Frontal cortex (tissue), 4 donors: ENCODE measurements around the gene GPANK1. TPM values are rescaled to one million over a fixed set of nuclear protein-coding genes. Genes with fewer than 3 reads are reported as not detected.

Experiments
- DNase-seq, 2 donors: peaks; one replicate each; pipeline ENCODE4 v3.0.0; 2012; ENCODE audit warnings: low spot score in 2 of 2
- FAIRE-seq: peaks from 2 replicates; lab custom pipeline; 2012; peaks lifted over from hg19 to GRCh38; lab: Jason Lieb, UNC
- total RNA-seq: library from RNA; depleted of rRNA; stranded (reverse); fragments of >200 nt; gene quantifications from one replicate; pipeline ENCODE4 v1.2.3, GENCODE V29; 2014
- donor health status: control.
- donor health status: control.
- donor health status: control.

The GPANK1 gene
- total RNA-seq, 1 donor from 2014 or later, result 11.4 TPM

- no peak for FAIRE-seq
- DNase-seq, result no peak
Measured at GRCh38 chr6:31692353-31692752, 27.6 kb upstream of the GPANK1 start.

DNA sequence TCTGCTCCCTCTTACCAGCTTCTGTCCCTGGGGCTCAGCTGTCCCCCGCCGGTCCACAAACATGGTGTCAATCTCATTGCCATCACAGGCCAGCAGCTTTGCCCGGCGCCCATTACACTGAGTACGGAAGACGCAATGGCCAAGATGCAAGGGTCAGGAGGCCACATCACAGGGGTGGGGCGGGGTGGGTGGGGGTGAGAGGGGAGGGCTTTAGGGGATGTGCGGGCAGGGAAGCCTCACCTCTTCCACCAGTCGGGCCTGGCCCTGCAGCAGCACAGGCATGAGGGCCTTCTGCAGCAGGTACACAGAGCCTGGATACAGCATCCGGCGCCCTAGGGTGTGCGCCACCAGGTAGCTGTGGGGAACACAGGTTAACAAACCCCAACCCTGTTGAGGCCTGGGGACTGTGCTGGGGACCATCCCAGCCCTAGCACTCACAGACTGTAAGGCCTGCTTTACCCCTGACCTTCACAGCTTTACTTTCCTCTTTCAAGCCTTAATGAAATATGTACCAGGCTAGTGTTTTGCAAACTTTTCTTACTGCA lies 26.8 kb upstream of the GPANK1 start:
- DNase-seq, result no peak
- no peak for FAIRE-seq

DNA sequence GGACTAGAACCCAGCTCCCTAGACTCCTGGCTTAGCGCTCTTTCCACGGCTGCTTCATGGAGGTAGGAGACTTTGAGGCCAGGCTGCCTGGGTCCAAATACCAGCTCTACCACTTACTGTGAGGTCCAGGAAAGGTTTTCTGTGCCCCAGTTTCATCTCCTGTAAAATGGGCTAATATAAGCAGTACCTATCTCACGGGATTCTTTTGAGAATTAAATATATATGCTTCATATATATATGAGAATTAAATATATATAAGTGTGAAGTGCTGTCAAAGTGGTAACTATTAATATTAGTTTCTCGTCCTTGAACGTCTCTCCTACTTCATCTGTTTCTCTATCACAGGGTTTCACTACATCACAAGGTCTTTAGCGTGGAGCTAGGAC lies 26.3 kb upstream of the GPANK1 start:
- FAIRE-seq, result no peak
- no peak for DNase-seq

DNA sequence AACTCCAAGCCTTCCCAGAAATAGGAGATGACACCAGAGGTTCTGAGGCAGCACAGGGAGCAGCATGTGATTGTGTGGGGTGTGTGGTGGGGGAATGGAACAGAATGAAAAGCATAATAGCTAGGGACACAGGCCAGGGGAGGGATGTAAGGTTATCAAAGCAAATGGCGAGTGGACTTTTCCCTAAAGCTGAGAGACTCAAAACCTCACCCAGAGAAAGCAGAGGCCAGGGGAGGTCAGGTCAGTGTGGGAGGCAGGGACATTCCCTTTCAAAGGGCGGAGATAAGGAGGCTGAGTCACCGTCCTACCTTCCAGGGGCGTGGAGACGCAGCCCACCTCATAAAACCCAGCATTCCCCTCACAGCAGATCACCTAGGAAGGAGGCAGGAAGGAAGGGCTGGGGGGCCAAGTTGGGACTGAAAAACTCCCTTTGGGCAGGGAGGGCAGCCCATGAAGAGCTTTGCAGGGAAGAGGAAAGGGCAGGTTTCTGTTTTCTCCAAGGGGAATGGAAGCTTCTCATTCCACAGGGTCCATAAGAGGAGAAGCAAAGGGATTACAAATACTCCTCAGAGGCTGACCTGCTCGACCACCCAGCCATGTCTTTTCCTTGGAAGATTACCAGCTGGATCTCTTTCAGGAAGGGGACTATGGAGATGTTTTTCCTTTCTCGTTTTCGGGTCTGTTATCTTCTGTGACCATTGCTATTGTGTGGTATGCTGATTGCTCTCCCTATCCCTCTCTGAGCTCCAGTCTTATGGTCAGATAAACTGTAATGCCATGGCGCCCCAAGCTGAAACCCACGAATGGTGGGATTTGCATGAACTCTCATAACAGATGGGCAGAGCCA lies 25.7 kb upstream of the GPANK1 start:
- DNase-seq (no peak), FAIRE-seq (no peak)

DNA sequence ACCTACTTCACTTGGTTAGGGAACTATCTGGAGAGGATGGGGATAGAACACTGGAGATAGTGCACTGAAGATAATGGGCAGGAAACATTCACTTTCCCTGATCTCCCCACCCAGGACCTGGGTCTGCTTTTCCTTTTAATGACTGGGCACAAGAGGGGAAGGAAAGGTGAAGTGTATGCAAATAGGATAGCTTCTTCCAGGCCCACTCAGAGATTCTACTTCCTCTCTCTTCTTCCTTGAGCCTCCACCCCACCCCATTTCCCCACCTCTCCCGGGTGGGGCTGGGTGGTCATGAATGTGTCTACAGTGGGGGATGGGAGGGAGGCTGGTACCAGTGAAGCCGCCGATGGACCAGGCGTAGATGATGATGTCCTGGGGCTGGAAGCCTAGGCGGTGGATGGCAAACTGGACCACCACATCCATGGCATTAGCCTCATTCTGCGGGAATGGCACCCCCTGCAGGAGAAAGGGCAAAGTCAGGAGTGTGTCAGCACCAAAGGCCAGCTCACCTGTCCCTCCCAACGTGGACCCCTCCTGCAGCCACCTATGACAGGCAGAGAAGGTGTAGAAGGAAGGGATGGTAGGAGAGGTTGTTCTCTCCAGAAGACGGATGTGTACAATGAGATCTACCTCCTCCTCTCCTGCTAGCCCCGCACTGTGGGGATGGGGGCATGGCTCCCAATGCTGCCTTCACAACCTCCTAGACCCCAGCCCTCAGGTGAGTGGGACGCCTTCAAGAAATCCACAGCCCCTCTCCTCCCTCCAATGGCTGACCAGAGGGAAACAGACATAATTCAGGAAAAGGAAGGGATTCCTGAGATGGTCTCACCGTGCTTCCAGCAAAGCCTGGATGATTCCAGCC lies 24.7 kb upstream of the GPANK1 start:
- no peak for FAIRE-seq
- DNase-seq, result no peak

GRCh38 chr6:31687860-31688693 lies 23.3 kb upstream of the GPANK1 start:
- DNase-seq (no peak), FAIRE-seq (no peak)

- FAIRE-seq (no peak), DNase-seq (no peak)
Measured at GRCh38 chr6:31687321-31687720, 22.5 kb upstream of the GPANK1 start.

DNA sequence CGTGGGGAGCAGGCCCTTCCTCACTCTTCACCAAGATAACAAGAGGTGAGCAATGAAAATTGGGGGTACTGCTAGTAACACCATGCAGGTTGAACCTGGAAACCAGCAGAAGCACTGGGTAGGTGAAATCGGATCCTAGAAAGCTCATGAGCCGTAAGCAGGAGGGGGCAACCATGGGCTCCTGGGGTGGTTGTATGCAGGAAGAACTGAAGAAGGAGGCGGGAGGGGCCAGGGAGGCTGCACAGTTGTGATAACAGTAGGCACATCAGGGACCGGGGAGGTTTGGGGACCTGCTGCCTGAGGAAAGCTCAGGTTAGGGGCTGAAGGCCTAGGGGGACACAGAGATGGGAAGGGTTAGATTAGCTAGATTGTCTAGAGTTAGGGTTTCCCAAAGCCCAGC lies 21.7 kb upstream of the GPANK1 start:
- FAIRE-seq, result no peak
- DNase-seq, result no peak

GRCh38 chr6:31683591-31683990 lies 18.8 kb upstream of the GPANK1 start:
- no peak for DNase-seq

DNA sequence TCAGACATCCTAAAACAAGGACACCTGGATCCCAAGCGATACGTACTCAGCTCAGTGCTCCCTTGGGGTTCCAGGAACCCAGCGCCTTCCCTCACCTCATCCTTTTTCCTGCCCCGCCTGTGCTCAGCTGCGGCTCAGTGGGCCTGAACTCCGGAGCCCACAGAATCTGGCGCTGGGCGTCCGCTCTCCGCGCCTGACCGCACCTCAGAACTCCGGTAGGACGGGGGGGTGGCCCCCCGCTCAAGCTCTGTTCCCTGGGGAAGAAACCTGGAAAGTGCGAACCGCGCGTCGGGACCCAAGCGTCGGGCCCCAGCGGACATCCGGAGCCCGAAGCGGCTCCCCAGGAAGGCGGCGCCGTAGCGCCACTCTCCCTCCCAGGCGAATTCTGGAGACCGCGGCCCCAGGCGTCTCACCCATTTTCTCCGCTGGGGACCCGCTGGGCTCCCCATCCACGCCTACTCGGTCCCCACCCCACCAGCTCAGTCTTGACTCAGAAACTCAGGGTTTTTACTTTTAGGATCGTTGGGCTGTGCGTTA lies 16.4 kb upstream of the GPANK1 start:
- DNase-seq, result peak in 1 of 2 donors; percentile 67
- FAIRE-seq, result no peak

More at GRCh38 chr6:31683591-31683990, 18.8 kb upstream of the GPANK1 start:
- no peak for FAIRE-seq

GRCh38 chr6:31680226-31681134 lies 15.7 kb upstream of the GPANK1 start, which contains the start of gene LY6G5C:
Gene LY6G5C, minus strand, starts transcription at chr6:31681067. Its CDS starts 694 bp downstream, at chr6:31680373.
- DNase-seq, result peak; percentile 71 to 83
- FAIRE-seq, result no peak

DNA sequence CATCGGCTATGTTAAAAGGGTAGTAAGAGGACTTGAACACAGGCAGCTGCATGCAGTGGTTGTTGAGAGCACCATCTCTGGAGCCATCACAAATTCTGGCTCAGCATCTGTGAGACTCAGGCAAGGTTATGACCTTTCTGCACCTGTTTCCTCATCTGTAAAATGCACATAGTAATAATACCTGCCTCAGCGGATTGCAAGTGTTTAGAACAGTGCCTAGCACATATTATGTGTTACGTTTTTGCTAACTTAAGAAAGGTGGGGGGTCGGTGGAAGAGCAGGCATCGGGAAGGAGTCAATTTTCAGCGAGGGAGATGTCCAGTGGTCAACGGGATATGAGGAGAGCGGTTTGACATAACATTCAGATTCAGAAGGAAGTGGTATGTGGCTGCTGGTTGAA lies 13.2 kb upstream of the GPANK1 start:
- FAIRE-seq (no peak), DNase-seq (no peak)

- DNase-seq, result no peak
- no peak for FAIRE-seq
Measured at GRCh38 chr6:31676904-31677303, 12.1 kb upstream of the GPANK1 start.

- no peak for FAIRE-seq
- DNase-seq, result no peak
Measured at GRCh38 chr6:31676322-31676903, 11.6 kb upstream of the GPANK1 start.

DNA sequence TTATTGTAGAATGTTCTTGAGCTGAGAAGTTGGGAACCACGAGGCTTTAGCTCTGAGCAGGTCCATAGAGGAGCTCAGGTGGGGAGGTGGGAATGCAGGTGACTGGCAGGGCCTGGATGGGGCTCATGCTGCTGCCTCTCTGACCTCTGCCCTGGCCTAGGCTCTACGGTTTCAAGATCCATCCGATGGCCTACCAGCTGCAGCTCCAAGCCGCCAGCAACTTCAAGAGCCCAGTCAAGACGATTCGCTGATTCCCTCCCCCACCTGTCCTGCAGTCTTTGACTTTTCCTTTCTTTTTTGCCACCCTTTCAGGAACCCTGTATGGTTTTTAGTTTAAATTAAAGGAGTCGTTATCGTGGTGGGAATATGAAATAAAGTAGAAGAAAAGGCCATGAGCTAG lies 4.9 kb upstream of the GPANK1 start, which contains the start of gene LY6G5B:
TSS of gene LY6G5B (plus strand) at position 301 of the 400 bp plus-strand sequence. CDS start 975 bp downstream, outside the sequence.
- DNase-seq (no peak), FAIRE-seq (no peak)

DNA sequence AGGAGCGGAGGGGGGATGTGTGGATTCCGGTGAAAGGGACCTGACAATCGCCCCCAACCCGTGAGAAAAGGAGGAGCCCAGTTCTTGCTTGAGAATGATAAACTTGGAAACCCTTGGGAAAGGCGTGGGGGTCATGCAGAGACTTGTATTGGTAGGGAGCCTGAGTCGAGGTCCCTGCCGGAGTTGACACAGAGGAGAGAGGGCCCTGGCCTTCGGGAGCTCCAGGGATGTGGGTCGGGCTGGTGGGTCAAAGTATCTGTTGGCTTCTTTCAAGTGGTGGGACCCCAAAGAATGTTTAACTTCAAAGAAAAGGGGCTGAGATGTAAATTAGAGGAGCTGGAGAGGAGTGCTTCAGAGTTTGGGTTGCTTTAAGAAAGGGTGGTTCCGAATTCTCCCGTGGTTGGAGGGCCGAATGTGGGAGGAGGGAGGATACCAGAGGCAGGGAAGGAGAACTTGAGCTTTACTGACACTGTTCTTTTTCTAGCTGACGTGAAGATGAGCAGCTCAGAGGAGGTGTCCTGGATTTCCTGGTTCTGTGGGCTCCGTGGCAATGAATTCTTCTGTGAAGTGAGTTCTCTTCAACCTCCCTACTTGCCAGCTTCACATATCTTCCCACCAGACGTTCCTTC lies 1.7 kb upstream of the GPANK1 start:
- FAIRE-seq (no peak), DNase-seq (no peak)

GRCh38 chr6:31665501-31666336 lies 922 bp upstream of the GPANK1 start, which contains the start of gene CSNK2B:
Gene CSNK2B, plus strand, starts transcription at chr6:31666080. Its CDS starts 752 bp downstream, at chr6:31666832.
- FAIRE-seq (no peak), DNase-seq (peak; percentile 95 to 98)
